Liver (tissue), 9 donors: ENCODE results near the gene SPOP. TPM values are rescaled to one million over a fixed set of nuclear protein-coding genes. Genes with fewer than 3 reads are reported as not detected.
"Not testable (repeated sequence)": the region's sequence is repeated elsewhere in the genome, so short reads cannot be mapped to it uniquely, and the experiment has no call there.

Experiments
- DNase-seq: peaks from one replicate; pipeline ENCODE4 v3.0.0-alpha.2; 2017; ENCODE audit warnings: low spot score
- H3K27ac ChIP-seq, 2 donors: one replicate each; pipeline ENCODE4 v1.7.0; 2013; ENCODE audit warnings: inconsistent platforms in 2 of 2, low read length in 2 of 2, control low read depth in 1 of 2, low read depth in 1 of 2, mild to moderate bottlenecking in 1 of 2
- H3K27me3 ChIP-seq, 4 donors: one replicate each; pipeline versions ENCODE4 v1.6.1 to v1.7.0; 2013; ENCODE audit warnings: low read length in 3 of 4, inconsistent platforms in 1 of 4, mild to moderate bottlenecking in 1 of 4, moderate library complexity in 1 of 4; ENCODE audit not compliant: control insufficient read depth in 4 of 4, insufficient read depth in 4 of 4
- H3K36me3 ChIP-seq, 4 donors: one replicate each; pipeline versions ENCODE4 v1.6.1 to v1.7.0; 2013; ENCODE audit warnings: low read length in 3 of 4, mild to moderate bottlenecking in 3 of 4, low read depth in 1 of 4, moderate library complexity in 1 of 4; ENCODE audit not compliant: control insufficient read depth in 4 of 4, insufficient read depth in 3 of 4
- H3K4me1 ChIP-seq, 4 donors: one replicate each; pipeline versions ENCODE4 v1.6.1 to v1.7.0; 2013; ENCODE audit warnings: low read length in 3 of 4, mild to moderate bottlenecking in 3 of 4, moderate library complexity in 1 of 4; ENCODE audit not compliant: control insufficient read depth in 4 of 4, insufficient read depth in 4 of 4
- H3K4me3 ChIP-seq, 3 donors: one replicate each; pipeline versions ENCODE4 v1.6.1 to v1.7.0; 2013; ENCODE audit warnings: low read length in 3 of 3, control low read depth in 1 of 3, low read depth in 1 of 3, mild to moderate bottlenecking in 1 of 3
- H3K9ac ChIP-seq, 2 donors: one replicate each; pipeline ENCODE4 v1.7.0; 2013; ENCODE audit warnings: low read length in 2 of 2, mild to moderate bottlenecking in 2 of 2, moderate library complexity in 2 of 2, control low read depth in 1 of 2, low read depth in 1 of 2
- H3K9me3 ChIP-seq, 4 donors: one replicate each; pipeline versions ENCODE4 v1.6.1 to v1.7.0; 2013; ENCODE audit warnings: low read length in 3 of 4; ENCODE audit not compliant: control insufficient read depth in 4 of 4
- FOXA1 ChIP-seq: IDR thresholded peaks from 2 replicates; pipeline ENCODE4 v1.6.1; 2016; ENCODE audit warnings: antibody characterized with exemption
- FOXA2 ChIP-seq: IDR thresholded peaks from 2 replicates; pipeline ENCODE4 v1.6.1; 2016; ENCODE audit warnings: antibody characterized with exemption
- GABPA ChIP-seq, 2 donors: IDR thresholded peaks in 1 of 2; conservative IDR thresholded peaks in 1 of 2; 2 replicates each; pipeline ENCODE4 v1.6.1; 2016; ENCODE audit warnings: antibody characterized with exemption in 2 of 2, mild to moderate bottlenecking in 1 of 2, moderate library complexity in 1 of 2
- HNF4A ChIP-seq, 2 donors: conservative IDR thresholded peaks; 2 replicates each; pipeline ENCODE4 v1.6.1; 2016; ENCODE audit warnings: antibody characterized with exemption in 2 of 2, mild to moderate bottlenecking in 2 of 2
- JUND ChIP-seq, 2 donors: IDR thresholded peaks; 2 replicates each; pipeline ENCODE4 v1.6.1; 2016; ENCODE audit warnings: antibody characterized with exemption in 2 of 2
- NR2F2 ChIP-seq: IDR thresholded peaks from 2 replicates; pipeline ENCODE4 v1.6.1; 2016; ENCODE audit warnings: antibody characterized with exemption
- RAD21 ChIP-seq, 2 donors: IDR thresholded peaks; 2 replicates each; pipeline ENCODE4 v1.6.1; 2016; ENCODE audit warnings: antibody characterized with exemption in 2 of 2, mild to moderate bottlenecking in 2 of 2
- RXRA ChIP-seq, 2 donors: IDR thresholded peaks; 2 replicates each; pipeline ENCODE4 v1.6.1; 2017 to 2018; ENCODE audit warnings: antibody characterized with exemption in 2 of 2, mild to moderate bottlenecking in 1 of 2
- SP1 ChIP-seq: IDR thresholded peaks from 2 replicates; pipeline ENCODE4 v1.6.1; 2018; ENCODE audit warnings: antibody characterized with exemption, mild to moderate bottlenecking
- TAF1 ChIP-seq: conservative IDR thresholded peaks from 2 replicates; pipeline ENCODE4 v1.6.1; 2016; ENCODE audit warnings: antibody characterized with exemption, mild to moderate bottlenecking
- WGBS: extraction: QIAGEN DNeasy Blood & Tissue Kit; methylation state at CpG from one replicate; pipeline ENCODE4 v1.1.7; 2013; 5-methylcytosine and 5-hydroxymethylcytosine counted together
- polyA plus RNA-seq, 2 donors: library from polyadenylated mRNA; stranded (reverse) in 1 of 2; unstranded in 1 of 2; fragments of 200-250 nt in 1 of 2; fragments of >200 nt in 1 of 2; fragmentation: Nextera tagmentation in 1 of 2; extraction: Ambion mirVana in 1 of 2; gene quantifications; one replicate each; pipeline versions ENCODE4 v1.2.1 to v1.2.3, GENCODE V29; 2013 to 2015
- total RNA-seq, 2 donors: library from RNA; depleted of rRNA; stranded (reverse); fragments of >200 nt; gene quantifications; one replicate each; pipeline ENCODE4 v1.2.3, GENCODE V29; 2014
- TF ChIP-seq, protein P1 (sequence below): IDR thresholded peaks from 2 replicates; pipeline ENCODE4 v1.6.1; 2016; ENCODE audit warnings: antibody characterized with exemption
- TF ChIP-seq, protein P2 (sequence below): fragments of 150-350 bp; IDR thresholded peaks from 2 replicates; pipeline ENCODE4 v1.5.1; 2017; ENCODE audit warnings: improper control_type of control experiment, low read depth, low read length; ENCODE audit not compliant: missing input control
- TF ChIP-seq, protein P3 (sequence below): IDR thresholded peaks from 2 replicates; pipeline ENCODE4 v1.6.1; 2016; ENCODE audit warnings: antibody characterized with exemption, mild to moderate bottlenecking
- TF ChIP-seq, protein P4 (sequence below): IDR thresholded peaks from 2 replicates; pipeline ENCODE4 v1.6.1; 2016; ENCODE audit warnings: antibody characterized with exemption
- donor health status: healthy.
- donor health status: healthy.
- donor health status: healthy.
- donor health status: healthy.
- donor health status: healthy.

Gene SPOP
- total and polyA plus RNA-seq, 4 donors, result 21.6 to 50.8 (median 42.4) TPM

DNA sequence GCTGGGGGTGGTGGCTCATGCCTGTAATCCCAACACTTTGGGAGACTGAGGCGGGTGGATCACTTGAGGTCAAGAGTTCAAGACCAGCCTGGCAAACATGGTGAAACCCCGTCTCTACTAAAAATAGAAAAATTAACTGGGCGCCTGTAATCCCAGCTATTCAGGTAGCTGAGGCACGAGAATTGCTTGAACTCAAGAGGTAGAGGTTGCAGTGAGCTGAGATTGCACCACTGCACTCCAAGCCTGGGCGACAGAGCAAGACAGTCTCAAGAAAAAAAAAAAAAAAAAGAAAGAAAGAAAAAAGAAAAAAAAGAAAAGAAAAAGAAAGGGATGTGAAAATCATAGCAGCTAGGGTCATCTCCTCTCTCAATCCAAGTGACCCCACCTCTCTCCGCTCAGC is 46.7 kb upstream of the SPOP start:
- whole genome bisulfite sequencing, result 95% methylated on average over 6 of the region's 6 CpGs
- H3K27ac ChIP-seq, result not testable (repeated sequence)

DNA sequence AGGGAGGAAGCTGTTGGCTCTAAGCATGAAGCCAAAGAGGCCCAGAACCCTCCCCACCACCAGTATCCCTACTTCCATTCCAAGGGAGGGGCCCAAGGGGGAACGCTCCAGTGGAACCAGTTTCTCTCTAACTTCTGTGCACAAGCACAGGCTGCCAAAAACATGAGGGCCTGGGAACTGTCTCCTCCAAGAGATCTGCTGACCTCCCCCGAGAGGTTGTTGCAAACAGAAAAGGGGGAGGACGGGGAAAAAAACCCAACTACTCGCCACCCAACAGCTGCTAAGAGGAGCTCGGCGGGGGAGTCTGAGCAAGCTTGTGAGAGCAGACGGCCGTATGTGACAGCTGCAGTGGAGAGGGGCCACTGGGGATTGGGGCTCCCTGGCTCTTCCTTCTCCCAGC is 45.5 kb upstream of the SPOP start:
- Histone ChIP-seq H3K4me1 (peaks cover 0 to 2% (median 0%) of the 10 kb centered on the region in 4 donors), H3K4me3 (no peak overlapping the region), H3K27ac (no peak overlapping the region), H3K9ac (no peak overlapping the region), H3K27me3 (no peaks in the 10 kb centered on the region), H3K9me3 (no peaks in the 10 kb centered on the region), H3K36me3 (peaks cover 2 to 23% (median 18%) of the 10 kb centered on the region in 4 donors)
- TF ChIP-seq, protein P1, sequence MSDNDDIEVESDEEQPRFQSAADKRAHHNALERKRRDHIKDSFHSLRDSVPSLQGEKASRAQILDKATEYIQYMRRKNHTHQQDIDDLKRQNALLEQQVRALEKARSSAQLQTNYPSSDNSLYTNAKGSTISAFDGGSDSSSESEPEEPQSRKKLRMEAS, result no peak
- TF ChIP-seq RAD21 (IDR thresholded peaks at IDR 0.05) (peak; percentile 14 to 21), RXRA (IDR thresholded peaks at IDR 0.05) (peak in 1 of 2 donors; percentile 15), SP1 (peak; percentile 33), NR2F2 (peak; percentile 89), GABPA (IDR thresholded peaks at IDR 0.05 in 1 of 2, conservative IDR thresholded peaks at IDR 0.05 in 1 of 2) (no peak)
- WGBS, result 86% methylated on average over 8 of the region's 8 CpGs
- no peak for DNase-seq

More for the DNA sequence above, 46.7 kb upstream of the SPOP start:
- peaks cover 2 to 18% (median 14%) of the 10 kb centered on the region in 4 donors for H3K36me3 ChIP-seq
- H3K4me3 ChIP-seq, H3K27me3 ChIP-seq, H3K9ac ChIP-seq, DNase-seq, H3K9me3 ChIP-seq, H3K4me1 ChIP-seq: not testable (repeated sequence)

DNA sequence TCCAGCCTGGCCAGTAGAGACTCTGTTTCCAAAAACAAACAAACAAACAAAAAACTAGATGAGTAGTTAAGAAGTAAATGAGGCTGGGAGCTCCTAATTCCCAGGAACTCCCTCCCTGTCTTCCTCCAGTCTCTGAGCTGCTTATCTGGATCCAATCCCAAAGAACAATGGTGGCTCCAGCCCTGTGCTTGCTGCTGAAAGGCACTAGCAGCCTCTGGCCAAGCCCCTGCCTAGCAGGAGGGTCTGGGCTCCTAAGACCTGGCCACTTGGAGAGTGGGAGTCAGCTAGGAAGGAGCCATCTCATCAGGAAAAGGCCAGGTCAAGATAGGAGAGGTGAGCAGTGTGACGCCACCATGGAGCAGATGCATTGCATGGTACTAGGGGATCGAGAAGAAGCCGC is 44.2 kb upstream of the SPOP start:
- TF ChIP-seq, protein P1, result no peak
- no peak for TF ChIP-seq FOXA1
- TF ChIP-seq RAD21 (IDR thresholded peaks at IDR 0.05), result no peak
- TF ChIP-seq TAF1, result no peak
- TF ChIP-seq FOXA2, result no peak
- TF ChIP-seq, protein P2, sequence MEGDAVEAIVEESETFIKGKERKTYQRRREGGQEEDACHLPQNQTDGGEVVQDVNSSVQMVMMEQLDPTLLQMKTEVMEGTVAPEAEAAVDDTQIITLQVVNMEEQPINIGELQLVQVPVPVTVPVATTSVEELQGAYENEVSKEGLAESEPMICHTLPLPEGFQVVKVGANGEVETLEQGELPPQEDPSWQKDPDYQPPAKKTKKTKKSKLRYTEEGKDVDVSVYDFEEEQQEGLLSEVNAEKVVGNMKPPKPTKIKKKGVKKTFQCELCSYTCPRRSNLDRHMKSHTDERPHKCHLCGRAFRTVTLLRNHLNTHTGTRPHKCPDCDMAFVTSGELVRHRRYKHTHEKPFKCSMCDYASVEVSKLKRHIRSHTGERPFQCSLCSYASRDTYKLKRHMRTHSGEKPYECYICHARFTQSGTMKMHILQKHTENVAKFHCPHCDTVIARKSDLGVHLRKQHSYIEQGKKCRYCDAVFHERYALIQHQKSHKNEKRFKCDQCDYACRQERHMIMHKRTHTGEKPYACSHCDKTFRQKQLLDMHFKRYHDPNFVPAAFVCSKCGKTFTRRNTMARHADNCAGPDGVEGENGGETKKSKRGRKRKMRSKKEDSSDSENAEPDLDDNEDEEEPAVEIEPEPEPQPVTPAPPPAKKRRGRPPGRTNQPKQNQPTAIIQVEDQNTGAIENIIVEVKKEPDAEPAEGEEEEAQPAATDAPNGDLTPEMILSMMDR, result no peak
- TF ChIP-seq, protein P3, sequence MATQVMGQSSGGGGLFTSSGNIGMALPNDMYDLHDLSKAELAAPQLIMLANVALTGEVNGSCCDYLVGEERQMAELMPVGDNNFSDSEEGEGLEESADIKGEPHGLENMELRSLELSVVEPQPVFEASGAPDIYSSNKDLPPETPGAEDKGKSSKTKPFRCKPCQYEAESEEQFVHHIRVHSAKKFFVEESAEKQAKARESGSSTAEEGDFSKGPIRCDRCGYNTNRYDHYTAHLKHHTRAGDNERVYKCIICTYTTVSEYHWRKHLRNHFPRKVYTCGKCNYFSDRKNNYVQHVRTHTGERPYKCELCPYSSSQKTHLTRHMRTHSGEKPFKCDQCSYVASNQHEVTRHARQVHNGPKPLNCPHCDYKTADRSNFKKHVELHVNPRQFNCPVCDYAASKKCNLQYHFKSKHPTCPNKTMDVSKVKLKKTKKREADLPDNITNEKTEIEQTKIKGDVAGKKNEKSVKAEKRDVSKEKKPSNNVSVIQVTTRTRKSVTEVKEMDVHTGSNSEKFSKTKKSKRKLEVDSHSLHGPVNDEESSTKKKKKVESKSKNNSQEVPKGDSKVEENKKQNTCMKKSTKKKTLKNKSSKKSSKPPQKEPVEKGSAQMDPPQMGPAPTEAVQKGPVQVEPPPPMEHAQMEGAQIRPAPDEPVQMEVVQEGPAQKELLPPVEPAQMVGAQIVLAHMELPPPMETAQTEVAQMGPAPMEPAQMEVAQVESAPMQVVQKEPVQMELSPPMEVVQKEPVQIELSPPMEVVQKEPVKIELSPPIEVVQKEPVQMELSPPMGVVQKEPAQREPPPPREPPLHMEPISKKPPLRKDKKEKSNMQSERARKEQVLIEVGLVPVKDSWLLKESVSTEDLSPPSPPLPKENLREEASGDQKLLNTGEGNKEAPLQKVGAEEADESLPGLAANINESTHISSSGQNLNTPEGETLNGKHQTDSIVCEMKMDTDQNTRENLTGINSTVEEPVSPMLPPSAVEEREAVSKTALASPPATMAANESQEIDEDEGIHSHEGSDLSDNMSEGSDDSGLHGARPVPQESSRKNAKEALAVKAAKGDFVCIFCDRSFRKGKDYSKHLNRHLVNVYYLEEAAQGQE, result no peak
- TF ChIP-seq, protein P4, sequence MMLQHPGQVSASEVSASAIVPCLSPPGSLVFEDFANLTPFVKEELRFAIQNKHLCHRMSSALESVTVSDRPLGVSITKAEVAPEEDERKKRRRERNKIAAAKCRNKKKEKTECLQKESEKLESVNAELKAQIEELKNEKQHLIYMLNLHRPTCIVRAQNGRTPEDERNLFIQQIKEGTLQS, result no peak
- no peak for TF ChIP-seq HNF4A (conservative IDR thresholded peaks at IDR 0.05)
- TF ChIP-seq JUND (IDR thresholded peaks at IDR 0.05), result no peak
- no peak for TF ChIP-seq SP1
- no peak for TF ChIP-seq GABPA (IDR thresholded peaks at IDR 0.05 in 1 of 2, conservative IDR thresholded peaks at IDR 0.05 in 1 of 2)
- Histone ChIP-seq H3K4me3 (no peak overlapping the region), H3K9ac (no peak overlapping the region), H3K4me1 (peaks cover 0 to 2% (median 0%) of the 10 kb centered on the region in 4 donors), H3K36me3 (peaks cover 7 to 27% (median 24%) of the 10 kb centered on the region in 4 donors), H3K27ac (no peak overlapping the region), H3K27me3 (no peaks in the 10 kb centered on the region), H3K9me3 (no peaks in the 10 kb centered on the region)
- DNase-seq, result no peak
- 96% methylated on average over 3 of the region's 3 CpGs for WGBS
